ENCODE measurements around the gene LTBP1. TPM values are rescaled to one million over a fixed set of nuclear protein-coding genes. Genes with fewer than 3 reads are reported as not detected.

The LTBP1 gene
- total RNA-seq, 1 donor from 2014 or later: 3.9 TPM

GRCh38 chr2:33104726-33105125 lies 158.0 kb downstream of the LTBP1 start:
- no peak for TF ChIP-seq CTCF (IDR thresholded peaks at IDR 0.05; ENCODE audit: partially characterized antibody, unreplicated experiment)
- Mint-ChIP-seq H3K27me3 (ENCODE audit: unreplicated experiment) (peaks cover 3% of the 10 kb centered on the region), H3K36me3 (ENCODE audit: unreplicated experiment) (no peaks in the 10 kb centered on the region), H3K4me3 (ENCODE audit: unreplicated experiment) (no peak overlapping the region), H3K9me3 (ENCODE audit: unreplicated experiment) (no peaks in the 10 kb centered on the region), H3K4me1 (ENCODE audit: low read depth, unreplicated experiment) (peaks cover 13% of the 10 kb centered on the region), H3K27ac (ENCODE audit: unreplicated experiment) (no peak overlapping the region)
- DNase-seq: no peak

GRCh38 chr2:33106115-33106514 lies 159.4 kb downstream of the LTBP1 start:
- Mint-ChIP-seq H3K4me1 (ENCODE audit: low read depth, unreplicated experiment) (peaks cover 13% of the 10 kb centered on the region), H3K27me3 (ENCODE audit: unreplicated experiment) (peaks cover 3% of the 10 kb centered on the region), H3K9me3 (ENCODE audit: unreplicated experiment) (no peaks in the 10 kb centered on the region), H3K36me3 (ENCODE audit: unreplicated experiment) (no peaks in the 10 kb centered on the region), H3K27ac (ENCODE audit: unreplicated experiment) (no peak overlapping the region), H3K4me3 (ENCODE audit: unreplicated experiment) (no peak overlapping the region)
- DNase-seq: no peak
- no peak for TF ChIP-seq CTCF (IDR thresholded peaks at IDR 0.05; ENCODE audit: partially characterized antibody, unreplicated experiment)

- Mint-ChIP-seq H3K9me3 (ENCODE audit: unreplicated experiment) (no peaks in the 10 kb centered on the region), H3K27me3 (ENCODE audit: unreplicated experiment) (peaks cover 3% of the 10 kb centered on the region), H3K27ac (ENCODE audit: unreplicated experiment) (no peak overlapping the region), H3K4me1 (ENCODE audit: low read depth, unreplicated experiment) (peaks cover 13% of the 10 kb centered on the region), H3K4me3 (ENCODE audit: unreplicated experiment) (no peak overlapping the region), H3K36me3 (ENCODE audit: unreplicated experiment) (no peaks in the 10 kb centered on the region)
- no peak for DNase-seq
- no peak for TF ChIP-seq CTCF (IDR thresholded peaks at IDR 0.05; ENCODE audit: partially characterized antibody, unreplicated experiment)
Observed at GRCh38 chr2:33107690-33108482, 161.1 kb downstream of the LTBP1 start.

GRCh38 chr2:33108483-33109443 lies 162.0 kb downstream of the LTBP1 start:
- no peak for TF ChIP-seq CTCF (IDR thresholded peaks at IDR 0.05; ENCODE audit: partially characterized antibody, unreplicated experiment)
- no peaks in the 10 kb centered on the region for H3K9me3 Mint-ChIP-seq (ENCODE audit: unreplicated experiment)
- no peak overlapping the region for H3K4me3 Mint-ChIP-seq (ENCODE audit: unreplicated experiment)
- no peaks in the 10 kb centered on the region for H3K36me3 Mint-ChIP-seq (ENCODE audit: unreplicated experiment)
- DNase-seq: no peak
- H3K27ac Mint-ChIP-seq (ENCODE audit: unreplicated experiment): no peak overlapping the region
- peaks cover 3% of the 10 kb centered on the region for H3K27me3 Mint-ChIP-seq (ENCODE audit: unreplicated experiment)
- peaks cover 11% of the 10 kb centered on the region for H3K4me1 Mint-ChIP-seq (ENCODE audit: low read depth, unreplicated experiment)

All from glutamatergic neuron (in vitro differentiated cells).